GM12892 (cell line): ENCODE data around the gene UFC1.

Experiments
- POLR2A ChIP-seq: IDR thresholded peaks from 2 replicates; pipeline ENCODE4 v1.6.1; 2011; ENCODE audit warnings: low read depth, low read length, control low read depth
- POLR2AphosphoS5 ChIP-seq: IDR thresholded peaks from 2 replicates; pipeline ENCODE4 v1.6.1; 2011; ENCODE audit warnings: low read depth, low read length, control low read depth
- TAF1 ChIP-seq: IDR thresholded peaks from 2 replicates; pipeline ENCODE4 v1.6.1; 2011; ENCODE audit warnings: low read depth, mild to moderate bottlenecking, control low read depth, low read length, borderline replicate concordance

DNA sequence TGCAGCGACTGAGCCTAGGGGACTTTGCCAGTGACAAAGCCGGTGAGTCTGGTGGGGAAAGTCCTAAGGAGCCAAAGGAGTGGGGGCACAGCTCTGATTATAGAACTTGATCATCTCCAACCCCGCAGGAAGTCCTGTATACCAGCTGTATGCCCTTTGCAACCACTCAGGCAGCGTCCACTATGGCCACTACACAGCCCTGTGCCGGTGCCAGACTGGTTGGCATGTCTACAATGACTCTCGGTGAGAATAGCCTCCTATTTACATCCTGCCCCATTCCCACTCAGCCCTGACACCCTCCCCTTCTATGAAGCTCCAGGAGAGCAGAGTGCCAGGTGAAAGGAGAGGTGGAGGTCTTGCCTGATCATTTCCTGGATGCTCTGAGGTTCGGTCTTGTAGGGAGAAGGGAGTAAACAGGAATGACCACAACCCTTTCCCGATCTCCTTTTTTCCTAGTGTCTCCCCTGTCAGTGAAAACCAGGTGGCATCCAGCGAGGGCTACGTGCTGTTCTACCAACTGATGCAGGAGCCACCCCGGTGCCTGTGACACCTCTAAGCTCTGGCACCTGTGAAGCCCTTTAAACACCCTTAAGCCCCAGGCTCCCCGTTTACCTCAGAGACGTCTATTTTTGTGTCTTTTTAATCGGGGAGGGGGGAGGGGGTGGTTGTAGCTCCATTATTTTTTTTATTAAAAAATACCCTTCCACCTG is 11.3 kb downstream of the UFC1 start:
- TF ChIP-seq POLR2AphosphoS5 = no peak
- no peak for TF ChIP-seq POLR2A
- TF ChIP-seq TAF1 = no peak
